ENCODE data around the gene NTM. TPM values are rescaled to one million over a fixed set of nuclear protein-coding genes. Genes with fewer than 3 reads are reported as not detected.

The NTM gene
- polyA plus RNA-seq, 1 donor (not counting 4 experiments of a cell fraction or from before 2014, with no cell fraction given), result 47.9 TPM

GRCh38 chr11:131465746-131466145 lies 95.3 kb downstream of the NTM start:
- dilution Hi-C loops (cut with MboI; ENCODE audit: extremely low pct_ligation_motif_present, low sequenced_read_pairs), result no loop called here
- Histone ChIP-seq H3K36me3 (ENCODE audit: control insufficient read depth in 2 of 2, extremely low read depth in 1 of 2, insufficient read depth in 2 of 2, low read length in 2 of 2) (no peaks in the 10 kb centered on the region), H3K9me1 (ENCODE audit: control insufficient read depth, extremely low read depth, insufficient read depth, low read length) (no peaks in the 10 kb centered on the region), H2AFZ (ENCODE audit: control insufficient read depth, low read length) (no peak overlapping the region), H3K9ac (ENCODE audit: control insufficient read depth, extremely low read depth, insufficient read depth, low read length) (no peak overlapping the region), H3K9me3 (ENCODE audit: control insufficient read depth, low read depth, low read length) (no peaks in the 10 kb centered on the region), H3K27ac (ENCODE audit: control insufficient read depth, insufficient read depth, low read length) (no peak overlapping the region), H3K79me2 (ENCODE audit: control insufficient read depth, insufficient read depth, low read length) (no peaks in the 10 kb centered on the region), H3K27me3 (ENCODE audit: control insufficient read depth, extremely low read depth, insufficient read depth, low read length) (peaks cover 6% of the 10 kb centered on the region), H3K4me1 (ENCODE audit: control insufficient read depth, extremely low read depth, insufficient read depth, low read length) (no peaks in the 10 kb centered on the region), H4K20me1 (ENCODE audit: control insufficient read depth, extremely low read depth, insufficient read depth, low read length) (no peaks in the 10 kb centered on the region), H3K4me3 (ENCODE audit: control insufficient read depth in 2 of 3, extremely low read depth in 1 of 3, insufficient read depth in 2 of 3, low read depth in 1 of 3, low read length in 3 of 3) (no peak overlapping the region), H3K4me2 (ENCODE audit: control insufficient read depth, extremely low read depth, insufficient read depth, low read depth, low read length) (no peak overlapping the region)
- TF ChIP-seq EZH2 (IDR thresholded peaks at IDR 0.05; ENCODE audit: low read length), result no peak
- FAIRE-seq (no peak), DNase-seq (ENCODE audit: low read depth, low spot score) (no peak)

GRCh38 chr11:131467645-131468394 lies 97.4 kb downstream of the NTM start:
- TF ChIP-seq EZH2 (IDR thresholded peaks at IDR 0.05; ENCODE audit: low read length), result no peak
- no peak for TF ChIP-seq CTCF (optimal IDR thresholded peaks at IDR 0.05 in 1 of 3, IDR thresholded peaks at IDR 0.05 in 1 of 3, conservative IDR thresholded peaks at IDR 0.05 in 1 of 3; ENCODE audit: extremely low read depth in 1 of 3, insufficient read depth in 2 of 3, low read length in 3 of 3)
- H3K79me2 ChIP-seq (ENCODE audit: control insufficient read depth, insufficient read depth, low read length), result no peaks in the 10 kb centered on the region
- no peak overlapping the region for H3K4me2 ChIP-seq (ENCODE audit: control insufficient read depth, extremely low read depth, insufficient read depth, low read depth, low read length)
- no peaks in the 10 kb centered on the region for H3K9me1 ChIP-seq (ENCODE audit: control insufficient read depth, extremely low read depth, insufficient read depth, low read length)
- DNase-seq (ENCODE audit: low read depth, low spot score) (no peak), FAIRE-seq (no peak)
- H3K9ac ChIP-seq (ENCODE audit: control insufficient read depth, extremely low read depth, insufficient read depth, low read length), result no peak overlapping the region
- no peak overlapping the region for H3K4me3 ChIP-seq (ENCODE audit: control insufficient read depth in 2 of 3, extremely low read depth in 1 of 3, insufficient read depth in 2 of 3, low read depth in 1 of 3, low read length in 3 of 3)
- dilution Hi-C loops (cut with MboI; ENCODE audit: extremely low pct_ligation_motif_present, low sequenced_read_pairs), result no loop called here
- no peaks in the 10 kb centered on the region for H3K4me1 ChIP-seq (ENCODE audit: control insufficient read depth, extremely low read depth, insufficient read depth, low read length)
- no peaks in the 10 kb centered on the region for H3K9me3 ChIP-seq (ENCODE audit: control insufficient read depth, low read depth, low read length)
- no peak overlapping the region for H2AFZ ChIP-seq (ENCODE audit: control insufficient read depth, low read length)
- H3K27me3 ChIP-seq (ENCODE audit: control insufficient read depth, extremely low read depth, insufficient read depth, low read length), result peaks cover 5% of the 10 kb centered on the region
- H3K36me3 ChIP-seq (ENCODE audit: control insufficient read depth in 2 of 2, extremely low read depth in 1 of 2, insufficient read depth in 2 of 2, low read length in 2 of 2), result no peaks in the 10 kb centered on the region
- H3K27ac ChIP-seq (ENCODE audit: control insufficient read depth, insufficient read depth, low read length), result no peak overlapping the region
- no peaks in the 10 kb centered on the region for H4K20me1 ChIP-seq (ENCODE audit: control insufficient read depth, extremely low read depth, insufficient read depth, low read length)

- H3K9me1 ChIP-seq (ENCODE audit: control insufficient read depth, extremely low read depth, insufficient read depth, low read length), result no peaks in the 10 kb centered on the region
- FAIRE-seq, result no peak
Measured at GRCh38 chr11:131468565-131468964, 98.2 kb downstream of the NTM start.

More at GRCh38 chr11:131468565-131468964, 98.2 kb downstream of the NTM start:
- Histone ChIP-seq H3K27me3 (ENCODE audit: control insufficient read depth, extremely low read depth, insufficient read depth, low read length) (no peaks in the 10 kb centered on the region), H3K4me1 (ENCODE audit: control insufficient read depth, extremely low read depth, insufficient read depth, low read length) (no peaks in the 10 kb centered on the region), H3K9ac (ENCODE audit: control insufficient read depth, extremely low read depth, insufficient read depth, low read length) (no peak overlapping the region), H4K20me1 (ENCODE audit: control insufficient read depth, extremely low read depth, insufficient read depth, low read length) (no peaks in the 10 kb centered on the region), H3K36me3 (ENCODE audit: control insufficient read depth in 2 of 2, extremely low read depth in 1 of 2, insufficient read depth in 2 of 2, low read length in 2 of 2) (no peaks in the 10 kb centered on the region), H2AFZ (ENCODE audit: control insufficient read depth, low read length) (no peak overlapping the region), H3K4me2 (ENCODE audit: control insufficient read depth, extremely low read depth, insufficient read depth, low read depth, low read length) (no peak overlapping the region), H3K9me3 (ENCODE audit: control insufficient read depth, low read depth, low read length) (no peaks in the 10 kb centered on the region), H3K27ac (ENCODE audit: control insufficient read depth, insufficient read depth, low read length) (no peak overlapping the region), H3K79me2 (ENCODE audit: control insufficient read depth, insufficient read depth, low read length) (no peaks in the 10 kb centered on the region), H3K4me3 (ENCODE audit: control insufficient read depth in 2 of 3, extremely low read depth in 1 of 3, insufficient read depth in 2 of 3, low read depth in 1 of 3, low read length in 3 of 3) (no peak overlapping the region)
- TF ChIP-seq CTCF (optimal IDR thresholded peaks at IDR 0.05 in 1 of 3, IDR thresholded peaks at IDR 0.05 in 1 of 3, conservative IDR thresholded peaks at IDR 0.05 in 1 of 3; ENCODE audit: extremely low read depth in 1 of 3, insufficient read depth in 2 of 3, low read length in 3 of 3) (no peak), EZH2 (IDR thresholded peaks at IDR 0.05; ENCODE audit: low read length) (no peak)
- dilution Hi-C loops (cut with MboI; ENCODE audit: extremely low pct_ligation_motif_present, low sequenced_read_pairs), result no loop called here
- no peak for DNase-seq (ENCODE audit: low read depth, low spot score)
